NCI-H226 (cell line): ENCODE results near the gene SLC7A6OS.

Source experiments
- DNase-seq: peaks from one replicate; pipeline ENCODE4 v3.0.0-alpha.2; 2015

The SLC7A6OS gene

GRCh38 chr16:68249371-68249770, 61.4 kb downstream of the SLC7A6OS start:
- no peak for DNase-seq
